Fibroblast of mammary gland (primary cell): ENCODE results near the gene PTGR1.

Source experiments
- DNase-seq: peaks from one replicate; pipeline ENCODE4 v3.0.0-alpha.2; 2010; ENCODE audit warnings: low read depth
- H3K4me3 ChIP-seq: 2 replicates; pipeline ENCODE4 v1.5.1; 2011; ENCODE audit warnings: low read depth, mild to moderate bottlenecking, low read length, moderate library complexity; ENCODE audit not compliant: control insufficient read depth
- TF ChIP-seq, protein P1 (sequence below): conservative IDR thresholded peaks from 2 replicates; pipeline ENCODE4 v1.5.1; 2011; ENCODE audit warnings: low read depth, low read length, inconsistent platforms; ENCODE audit not compliant: control insufficient read depth, insufficient read depth

The PTGR1 gene

GRCh38 chr9:111637421-111637950 lies 38.0 kb upstream of the PTGR1 start:
- DNase-seq: no peak
- H3K4me3 ChIP-seq: no peak overlapping the region
- TF ChIP-seq, protein P1, sequence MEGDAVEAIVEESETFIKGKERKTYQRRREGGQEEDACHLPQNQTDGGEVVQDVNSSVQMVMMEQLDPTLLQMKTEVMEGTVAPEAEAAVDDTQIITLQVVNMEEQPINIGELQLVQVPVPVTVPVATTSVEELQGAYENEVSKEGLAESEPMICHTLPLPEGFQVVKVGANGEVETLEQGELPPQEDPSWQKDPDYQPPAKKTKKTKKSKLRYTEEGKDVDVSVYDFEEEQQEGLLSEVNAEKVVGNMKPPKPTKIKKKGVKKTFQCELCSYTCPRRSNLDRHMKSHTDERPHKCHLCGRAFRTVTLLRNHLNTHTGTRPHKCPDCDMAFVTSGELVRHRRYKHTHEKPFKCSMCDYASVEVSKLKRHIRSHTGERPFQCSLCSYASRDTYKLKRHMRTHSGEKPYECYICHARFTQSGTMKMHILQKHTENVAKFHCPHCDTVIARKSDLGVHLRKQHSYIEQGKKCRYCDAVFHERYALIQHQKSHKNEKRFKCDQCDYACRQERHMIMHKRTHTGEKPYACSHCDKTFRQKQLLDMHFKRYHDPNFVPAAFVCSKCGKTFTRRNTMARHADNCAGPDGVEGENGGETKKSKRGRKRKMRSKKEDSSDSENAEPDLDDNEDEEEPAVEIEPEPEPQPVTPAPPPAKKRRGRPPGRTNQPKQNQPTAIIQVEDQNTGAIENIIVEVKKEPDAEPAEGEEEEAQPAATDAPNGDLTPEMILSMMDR: no peak

DNA sequence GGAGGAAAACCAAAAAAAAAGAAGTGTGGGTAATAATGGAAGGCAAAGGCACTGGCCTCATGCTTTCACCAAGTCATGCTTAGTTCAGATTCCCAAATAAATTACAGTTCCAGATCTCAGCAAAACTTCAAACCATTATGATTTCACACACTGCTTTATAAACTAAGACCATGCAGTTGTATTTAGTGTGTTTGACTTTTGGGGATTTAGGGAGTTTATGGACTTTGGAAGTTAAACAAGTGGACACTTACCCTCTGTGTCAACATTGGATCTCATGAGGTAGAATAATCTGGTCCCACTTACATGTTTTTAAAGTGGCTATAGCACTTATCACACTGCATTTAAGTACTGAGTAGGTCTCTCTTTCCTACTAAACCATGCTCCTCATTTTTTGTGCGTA lies 35.4 kb upstream of the PTGR1 start:
- TF ChIP-seq, protein P1: no peak
- H3K4me3 ChIP-seq: no peak overlapping the region
- no peak for DNase-seq

- TF ChIP-seq, protein P1: no peak
- H3K4me3 ChIP-seq: no peak overlapping the region
- DNase-seq: no peak
Measured at GRCh38 chr9:111633389-111633736, 33.9 kb upstream of the PTGR1 start.

- TF ChIP-seq, protein P1: no peak
- H3K4me3 ChIP-seq: peak overlapping the region; percentile 73
- no peak for DNase-seq
Measured at GRCh38 chr9:111632695-111633388, 33.4 kb upstream of the PTGR1 start.

- H3K4me3 ChIP-seq: peak overlapping the region; percentile 73
- DNase-seq: peak; percentile 42
- TF ChIP-seq, protein P1: no peak
Measured at GRCh38 chr9:111632060-111632459, 32.6 kb upstream of the PTGR1 start.

DNA sequence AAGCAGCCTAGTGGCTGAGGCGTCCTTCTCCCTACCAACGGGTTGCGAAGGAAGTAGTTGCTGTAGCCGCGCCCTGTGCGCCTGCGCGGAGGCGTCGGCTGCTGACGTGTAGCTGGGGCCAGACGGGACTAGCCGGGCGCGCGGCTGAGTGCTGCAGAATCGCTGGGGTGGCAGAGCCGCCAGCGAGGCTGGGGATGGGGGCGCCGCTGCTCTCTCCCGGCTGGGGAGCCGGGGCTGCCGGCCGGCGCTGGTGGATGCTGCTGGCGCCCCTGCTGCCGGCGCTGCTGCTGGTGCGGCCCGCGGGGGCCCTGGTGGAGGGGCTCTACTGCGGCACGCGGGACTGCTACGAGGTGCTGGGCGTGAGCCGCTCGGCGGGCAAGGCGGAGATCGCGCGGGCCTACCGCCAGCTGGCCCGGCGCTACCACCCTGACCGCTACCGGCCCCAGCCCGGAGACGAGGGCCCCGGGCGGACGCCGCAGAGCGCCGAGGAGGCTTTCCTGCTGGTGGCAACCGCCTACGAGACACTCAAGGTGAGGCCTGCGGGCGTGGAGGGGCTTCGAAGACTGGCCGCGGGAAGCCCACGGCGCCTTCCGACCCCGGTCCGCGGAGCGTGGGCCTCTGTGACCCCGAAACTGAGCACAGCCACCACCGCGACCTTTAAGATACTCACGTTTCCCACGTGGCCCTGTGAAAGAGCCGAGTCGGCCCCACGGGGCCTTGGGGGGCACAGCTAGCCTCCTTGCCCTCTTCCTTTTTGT lies 31.9 kb upstream of the PTGR1 start, which contains the start of gene DNAJC25:
TSS of gene DNAJC25 (plus strand) at position 121 of the 758 bp plus-strand sequence. CDS start at position 195, 74 bp downstream.
- H3K4me3 ChIP-seq: peak within 1 kb of the TSS; percentile 73
- TF ChIP-seq, protein P1: no peak
- DNase-seq: peak; percentile 99

DNA sequence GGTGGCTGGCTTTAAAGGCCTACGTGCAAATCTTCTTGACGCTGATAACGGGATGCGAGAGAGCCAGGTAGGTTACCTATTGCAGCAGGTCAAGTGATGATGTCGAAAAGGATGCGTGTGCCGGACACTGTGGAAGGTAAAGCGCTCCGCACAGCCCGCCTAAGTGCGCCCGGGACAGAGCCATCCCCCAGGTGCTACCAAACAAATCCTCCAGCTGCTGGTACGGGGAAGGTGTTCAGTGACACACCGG lies 31.4 kb upstream of the PTGR1 start:
- no peak for DNase-seq
- TF ChIP-seq, protein P1: no peak
- H3K4me3 ChIP-seq: peak overlapping the region; percentile 73
